ENCODE results near the gene PRMT9.

GRCh38 chr4:147591106-147591505 is 92.9 kb downstream of the PRMT9 start:
- TF ChIP-seq CTCF (IDR thresholded peaks at IDR 0.05 in 4 of 5, conservative IDR thresholded peaks at IDR 0.05 in 1 of 5) (no peak), POLR2A (IDR thresholded peaks at IDR 0.05) (no peak)
